GM23338 (cell line): ENCODE data around the gene CHSY1.

ENCODE experiments used
- CREB1 ChIP-seq: fragments of 250-450 bp; sonication (Bioruptor Pico); IDR thresholded peaks from 2 replicates; pipeline ENCODE4 v1.5.0; 2020; ENCODE audit warnings: low read depth, mild to moderate bottlenecking, moderate library complexity
- CTCF ChIP-seq, 2 experiments: fragments of 200-600 bp in 1 of 2; sonication (generic) in 1 of 2; conservative IDR thresholded peaks; 2 replicates each; pipeline versions ENCODE4 v1.5.1 to v1.6.1; 2016 to 2017; ENCODE audit warnings: antibody characterized with exemption in 2 of 2, low read depth in 2 of 2, mild to moderate bottlenecking in 2 of 2, moderate library complexity in 1 of 2
- ETS1 ChIP-seq: IDR thresholded peaks from 2 replicates; pipeline ENCODE4 v1.6.1; 2016; ENCODE audit warnings: antibody characterized with exemption
- EZH2 ChIP-seq: fragments of 200-600 bp; sonication (generic); IDR thresholded peaks from one replicate; pipeline ENCODE4 v1.8.0; 2017; ENCODE audit warnings: antibody characterized with exemption, mild to moderate bottlenecking, low read depth; ENCODE audit not compliant: unreplicated experiment
- EZH2phosphoT487 ChIP-seq: fragments of 200-600 bp; sonication (generic); IDR thresholded peaks from one replicate; pipeline ENCODE4 v1.8.1; 2018; ENCODE audit warnings: antibody characterized with exemption; ENCODE audit not compliant: unreplicated experiment
- JUNB ChIP-seq: IDR thresholded peaks from one replicate; pipeline ENCODE4 v1.6.1; 2016; ENCODE audit warnings: antibody characterized with exemption; ENCODE audit not compliant: unreplicated experiment
- NANOG ChIP-seq: IDR thresholded peaks from 2 replicates; pipeline ENCODE4 v1.6.1; 2016; ENCODE audit warnings: antibody characterized with exemption, borderline replicate concordance
- POLR2AphosphoS5 ChIP-seq: IDR thresholded peaks from 2 replicates; pipeline ENCODE4 v1.6.1; 2016; ENCODE audit warnings: antibody characterized with exemption, low read depth
- REST ChIP-seq: IDR thresholded peaks from one replicate; pipeline ENCODE4 v1.6.1; 2018; ENCODE audit warnings: antibody characterized with exemption; ENCODE audit not compliant: unreplicated experiment
- STAT1 ChIP-seq: IDR thresholded peaks from one replicate; pipeline ENCODE4 v1.6.1; 2016; ENCODE audit warnings: antibody characterized with exemption; ENCODE audit not compliant: unreplicated experiment
- ZNF331 ChIP-seq: fragments of 250-450 bp; sonication (Bioruptor Pico); IDR thresholded peaks from 2 replicates; pipeline ENCODE4 v1.5.0; 2020; ENCODE audit warnings: low read depth, mild to moderate bottlenecking, moderate library complexity

- TF ChIP-seq CTCF (conservative IDR thresholded peaks at IDR 0.05; ENCODE audit: low read depth in 2 of 2): no peak
- no peak for TF ChIP-seq EZH2phosphoT487
- TF ChIP-seq EZH2: no peak
- no peak for TF ChIP-seq CREB1
- TF ChIP-seq POLR2AphosphoS5: no peak
- no peak for TF ChIP-seq REST
- no peak for TF ChIP-seq ZNF331 (CRISPR knock-in tag)
- no peak for TF ChIP-seq JUNB
- no peak for TF ChIP-seq NANOG
- TF ChIP-seq STAT1: no peak
- TF ChIP-seq ETS1: no peak
Measured at GRCh38 chr15:101237251-101237650, 14.6 kb downstream of the CHSY1 start.
